ENCODE measurements around the gene HASPIN. TPM values are rescaled to one million over a fixed set of nuclear protein-coding genes. Genes with fewer than 3 reads are reported as not detected.
A peak's percentile ranks its signal among the peaks of the same experiment; 100 is the strongest.

The HASPIN gene
- polyA plus RNA-seq, 1 donor from 2014 or later = 0.32 TPM

GRCh38 chr17:3755335-3756030 is 31.8 kb downstream of the HASPIN start:
- Histone ChIP-seq H3K27me3 (ENCODE audit: insufficient read depth, low read depth, low read length) (no peaks in the 10 kb centered on the region), H3K9me3 (ENCODE audit: low read length) (no peaks in the 10 kb centered on the region), H2AFZ (ENCODE audit: low read depth, low read length) (no peak overlapping the region), H3K4me3 (ENCODE audit: low read length) (peak overlapping the region; percentile 51), H3F3A (ENCODE audit: insufficient read depth, low read length, poor library complexity, severe bottlenecking) (no peaks in the 10 kb centered on the region), H3K36me3 (ENCODE audit: insufficient read depth, low read length) (no peaks in the 10 kb centered on the region), H4K20me1 (ENCODE audit: insufficient read depth) (no peaks in the 10 kb centered on the region), H3K27ac (ENCODE audit: low read length) (no peak overlapping the region), H3K9me2 (ENCODE audit: insufficient read depth, low read length) (no peaks in the 10 kb centered on the region), H3K9ac (ENCODE audit: low read length) (peak overlapping the region; percentile 23), H3K4me2 (ENCODE audit: low read length) (no peak overlapping the region), H3K79me2 (replicated peaks; ENCODE audit: insufficient read depth, low read length) (no peaks in the 10 kb centered on the region)
- no peak for TF ChIP-seq EZH2 (IDR thresholded peaks at IDR 0.05; ENCODE audit: borderline replicate concordance, insufficient read depth, low read length, poor library complexity, severe bottlenecking)
- no peak for TF ChIP-seq RAD21 (conservative IDR thresholded peaks at IDR 0.05)
- no peak for TF ChIP-seq REST (IDR thresholded peaks at IDR 0.05; ENCODE audit: borderline replicate concordance)
- no peak for TF ChIP-seq EP300 (conservative IDR thresholded peaks at IDR 0.05; ENCODE audit: poor library complexity, severe bottlenecking)

GRCh38 chr17:3759597-3760216 is 36.0 kb downstream of the HASPIN start:
- no peaks in the 10 kb centered on the region for H3K27me3 ChIP-seq (ENCODE audit: insufficient read depth, low read depth, low read length)
- H4K20me1 ChIP-seq (ENCODE audit: insufficient read depth) = no peaks in the 10 kb centered on the region
- H2AFZ ChIP-seq (ENCODE audit: low read depth, low read length) = no peak overlapping the region
- TF ChIP-seq REST (IDR thresholded peaks at IDR 0.05; ENCODE audit: borderline replicate concordance) = no peak
- no peak for TF ChIP-seq MXI1 (conservative IDR thresholded peaks at IDR 0.05; ENCODE audit: poor library complexity, severe bottlenecking)
- no peak for TF ChIP-seq RAD21 (conservative IDR thresholded peaks at IDR 0.05)
- TF ChIP-seq CTCF (IDR thresholded peaks at IDR 0.05; ENCODE audit: poor library complexity, severe bottlenecking) = no peak
- TF ChIP-seq TAF1 (IDR thresholded peaks at IDR 0.05; ENCODE audit: low read depth) = no peak
- no peak for TF ChIP-seq SMC3 (conservative IDR thresholded peaks at IDR 0.05; ENCODE audit: poor library complexity)
- TF ChIP-seq EZH2 (IDR thresholded peaks at IDR 0.05; ENCODE audit: borderline replicate concordance, insufficient read depth, low read length, poor library complexity, severe bottlenecking) = no peak
- no peak for TF ChIP-seq EP300 (conservative IDR thresholded peaks at IDR 0.05; ENCODE audit: poor library complexity, severe bottlenecking)
- TF ChIP-seq POLR2AphosphoS5 (IDR thresholded peaks at IDR 0.05) = no peak
- H3K36me3 ChIP-seq (ENCODE audit: insufficient read depth, low read length) = no peaks in the 10 kb centered on the region
- no peaks in the 10 kb centered on the region for H3K9me2 ChIP-seq (ENCODE audit: insufficient read depth, low read length)
- no peak overlapping the region for H3K4me3 ChIP-seq (ENCODE audit: low read length)
- H3K9ac ChIP-seq (ENCODE audit: low read length) = no peak overlapping the region
- H3K4me2 ChIP-seq (ENCODE audit: low read length) = no peak overlapping the region
- no peaks in the 10 kb centered on the region for H3K79me2 ChIP-seq (replicated peaks; ENCODE audit: insufficient read depth, low read length)
- no peak overlapping the region for H3K27ac ChIP-seq (ENCODE audit: low read length)
- H3F3A ChIP-seq (ENCODE audit: insufficient read depth, low read length, poor library complexity, severe bottlenecking) = no peaks in the 10 kb centered on the region
- H3K9me3 ChIP-seq (ENCODE audit: low read length) = no peaks in the 10 kb centered on the region

Data from neural cell (in vitro differentiated cells).